Immature natural killer cell (primary cell): ENCODE measurements around the gene ABCA13. TPM values are rescaled to one million over a fixed set of nuclear protein-coding genes. Genes with fewer than 3 reads are reported as not detected.

Experiments
- DNase-seq, 3 donors: peaks; one replicate each; pipeline ENCODE4 v3.0.0; 2022; ENCODE audit warnings: mixed read lengths in 1 of 3
- H3K27ac Mint-ChIP-seq, 6 donors: one replicate each; pipeline ENCODE4 v1.8.0; 2020; ENCODE audit warnings: mixed read lengths in 6 of 6, mild to moderate bottlenecking in 5 of 6, inconsistent platforms in 4 of 6, moderate library complexity in 3 of 6
- H3K27me3 Mint-ChIP-seq, 3 donors: one replicate each; pipeline ENCODE4 v1.8.0; 2020 to 2021; ENCODE audit warnings: low read depth in 3 of 3, mild to moderate bottlenecking in 3 of 3, mixed read lengths in 3 of 3, moderate library complexity in 3 of 3, inconsistent platforms in 1 of 3
- H3K36me3 Mint-ChIP-seq, 3 donors: one replicate each; pipeline ENCODE4 v1.8.0; 2020; ENCODE audit warnings: mixed read lengths in 3 of 3, inconsistent platforms in 2 of 3, mild to moderate bottlenecking in 2 of 3
- H3K4me1 Mint-ChIP-seq, 2 donors: one replicate each; pipeline ENCODE4 v1.8.0; 2020; ENCODE audit warnings: inconsistent platforms in 2 of 2, mild to moderate bottlenecking in 2 of 2, mixed read lengths in 2 of 2, moderate library complexity in 1 of 2
- H3K4me3 Mint-ChIP-seq, 5 donors: one replicate each; pipeline ENCODE4 v1.8.0; 2020; ENCODE audit warnings: mild to moderate bottlenecking in 5 of 5, mixed read lengths in 5 of 5, inconsistent platforms in 3 of 5, moderate library complexity in 3 of 5
- H3K9me3 Mint-ChIP-seq, 6 donors: one replicate each; pipeline ENCODE4 v1.8.0; 2020; ENCODE audit warnings: mild to moderate bottlenecking in 6 of 6, mixed read lengths in 6 of 6, inconsistent platforms in 4 of 6, moderate library complexity in 3 of 6
- polyA plus RNA-seq, 3 donors: library from polyadenylated mRNA; unstranded; fragments of 300-500 nt; fragmentation: Illumina TruSeq; gene quantifications; one replicate each; pipeline ENCODE4 v1.2.3, GENCODE V29; 2021

ABCA13 gene
- polyA plus RNA-seq, 3 donors from 2014 or later: not detected

GRCh38 chr7:48691788-48692187, 520.5 kb downstream of the ABCA13 start:
- H3K27ac Mint-ChIP-seq: no peak overlapping the region
- no peaks in the 10 kb centered on the region for H3K36me3 Mint-ChIP-seq

More at GRCh38 chr7:48691788-48692187, 520.5 kb downstream of the ABCA13 start:
- H3K4me1 Mint-ChIP-seq: no peaks in the 10 kb centered on the region
- no peak overlapping the region for H3K4me3 Mint-ChIP-seq
- DNase-seq: no peak
- H3K27me3 Mint-ChIP-seq: no peaks in the 10 kb centered on the region
- peaks cover 5 to 30% (median 12%) of the 10 kb centered on the region in 6 donors for H3K9me3 Mint-ChIP-seq

Other genes starting within 250 kb of the ABCA13 start
- gene PKD1L1, start 223.0 kb upstream of the ABCA13 start, polyA plus RNA-seq: under 1 TPM in 1 of 3 donors, not detected in 2; 0.03 TPM
- gene HUS1, start 191.8 kb upstream of the ABCA13 start, polyA plus RNA-seq: 10 to 100 TPM; 34.8 to 44.8 (median 44.0) TPM
- not detected for gene SUN3, start 142.4 kb upstream of the ABCA13 start, polyA plus RNA-seq
- gene C7orf57, start 135.9 kb upstream of the ABCA13 start, polyA plus RNA-seq: under 1 TPM in 2 of 3 donors, not detected in 1; 0.11 to 0.31 TPM
- gene UPP1, start 82.2 kb upstream of the ABCA13 start, polyA plus RNA-seq: 100 to 1,000 TPM; 125 to 171 (median 166) TPM